HFF-Myc (cell line): Measurements from ENCODE around the gene KCNAB1.

Source experiments
- DNase-seq: peaks from one replicate; pipeline ENCODE4 v3.0.0-alpha.2; 2011; ENCODE audit warnings: low read depth; ENCODE audit errors: extremely low read depth
- H3K4me3 ChIP-seq: replicated peaks from 2 replicates; pipeline ENCODE4 v1.5.1; 2011; ENCODE audit warnings: low read depth, mild to moderate bottlenecking, control low read depth, low read length
- TF ChIP-seq, protein P1 (sequence below): IDR thresholded peaks from 2 replicates; pipeline ENCODE4 v1.5.1; 2012; ENCODE audit warnings: mild to moderate bottlenecking, low read depth, low read length, control low read depth; ENCODE audit errors: missing control alignments

KCNAB1 gene

DNA sequence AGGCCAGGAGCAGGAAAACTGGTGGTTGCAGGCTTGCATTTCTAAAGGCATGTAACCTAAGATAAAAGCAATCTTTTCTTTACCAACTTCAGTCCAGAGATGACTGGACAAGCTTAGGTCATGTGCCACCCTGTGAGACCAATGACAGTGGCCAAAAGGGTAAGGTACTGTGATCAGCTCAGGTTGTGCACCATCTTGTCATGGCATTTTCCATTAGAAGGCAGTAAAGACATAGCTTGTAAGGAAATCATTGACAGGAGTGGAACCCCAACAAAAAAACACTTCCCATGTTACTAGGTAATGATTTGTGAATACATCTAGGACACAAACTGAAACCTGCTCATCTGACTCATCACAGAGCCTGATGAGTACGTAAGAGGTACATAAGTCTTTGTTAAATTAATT lies 399.4 kb downstream of the KCNAB1 start:
- no peak for DNase-seq
- TF ChIP-seq, protein P1, sequence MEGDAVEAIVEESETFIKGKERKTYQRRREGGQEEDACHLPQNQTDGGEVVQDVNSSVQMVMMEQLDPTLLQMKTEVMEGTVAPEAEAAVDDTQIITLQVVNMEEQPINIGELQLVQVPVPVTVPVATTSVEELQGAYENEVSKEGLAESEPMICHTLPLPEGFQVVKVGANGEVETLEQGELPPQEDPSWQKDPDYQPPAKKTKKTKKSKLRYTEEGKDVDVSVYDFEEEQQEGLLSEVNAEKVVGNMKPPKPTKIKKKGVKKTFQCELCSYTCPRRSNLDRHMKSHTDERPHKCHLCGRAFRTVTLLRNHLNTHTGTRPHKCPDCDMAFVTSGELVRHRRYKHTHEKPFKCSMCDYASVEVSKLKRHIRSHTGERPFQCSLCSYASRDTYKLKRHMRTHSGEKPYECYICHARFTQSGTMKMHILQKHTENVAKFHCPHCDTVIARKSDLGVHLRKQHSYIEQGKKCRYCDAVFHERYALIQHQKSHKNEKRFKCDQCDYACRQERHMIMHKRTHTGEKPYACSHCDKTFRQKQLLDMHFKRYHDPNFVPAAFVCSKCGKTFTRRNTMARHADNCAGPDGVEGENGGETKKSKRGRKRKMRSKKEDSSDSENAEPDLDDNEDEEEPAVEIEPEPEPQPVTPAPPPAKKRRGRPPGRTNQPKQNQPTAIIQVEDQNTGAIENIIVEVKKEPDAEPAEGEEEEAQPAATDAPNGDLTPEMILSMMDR = no peak

DNA sequence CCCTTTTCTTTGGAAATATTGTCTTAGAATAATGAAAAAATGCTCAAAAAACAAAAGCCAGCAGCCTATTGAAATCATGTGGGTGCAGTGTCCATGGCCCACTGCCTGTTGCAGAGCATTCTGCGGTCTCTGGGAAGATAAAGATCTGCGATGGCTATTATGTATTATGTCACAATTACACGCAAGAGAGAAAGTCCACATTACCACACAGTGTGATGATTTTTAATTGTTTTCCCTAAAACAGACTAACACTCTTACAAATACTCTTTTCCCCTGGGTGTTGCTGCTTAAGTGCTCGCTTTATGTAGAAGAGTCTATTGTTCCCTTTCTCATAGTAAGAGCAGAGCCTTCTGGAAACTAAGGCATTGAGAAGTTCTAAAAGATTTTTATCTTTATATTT lies 402.3 kb downstream of the KCNAB1 start:
- TF ChIP-seq, protein P1 = no peak
- H3K4me3 ChIP-seq = no peak overlapping the region
- DNase-seq = no peak

More for the DNA sequence above, 399.4 kb downstream of the KCNAB1 start:
- no peak overlapping the region for H3K4me3 ChIP-seq

DNA sequence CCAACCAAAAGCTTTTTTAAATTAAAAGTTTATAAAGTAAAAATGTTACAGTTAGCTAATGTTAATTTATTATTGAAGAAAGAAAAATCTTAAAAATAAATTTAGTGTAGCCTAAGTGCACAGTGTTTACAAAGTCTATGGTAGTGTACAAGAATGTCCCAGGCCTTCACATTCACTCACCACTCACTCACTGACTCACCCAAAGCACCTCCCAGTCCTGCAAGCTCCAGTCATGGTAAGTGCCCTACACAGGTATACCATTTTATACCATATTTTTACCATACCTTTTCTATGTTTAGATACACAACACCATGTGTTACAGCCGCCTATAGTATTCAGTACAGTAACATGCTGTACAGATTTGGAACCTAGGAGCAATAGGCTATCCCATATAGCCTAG lies 405.4 kb downstream of the KCNAB1 start:
- TF ChIP-seq, protein P1 = no peak
- no peak for DNase-seq
- no peak overlapping the region for H3K4me3 ChIP-seq

DNA sequence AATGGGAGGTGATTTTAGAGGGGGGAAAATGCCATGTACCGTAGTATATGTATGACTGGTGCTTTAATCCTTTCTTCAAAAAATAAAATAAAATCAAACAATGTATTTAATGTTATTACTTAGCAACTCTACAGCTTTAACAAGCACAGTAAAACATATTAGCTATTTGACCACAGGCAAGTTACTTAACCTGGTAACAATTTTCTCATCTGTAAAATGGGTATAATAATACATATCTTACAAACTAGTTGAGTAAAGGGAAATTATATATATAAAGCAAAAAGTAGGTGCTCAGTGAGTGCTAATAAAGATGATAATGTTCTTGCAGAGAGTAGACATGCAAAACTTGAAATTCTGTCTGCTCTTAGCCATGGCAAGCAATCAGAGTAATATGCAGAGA lies 406.7 kb downstream of the KCNAB1 start:
- DNase-seq = no peak
- TF ChIP-seq, protein P1 = no peak
- no peak overlapping the region for H3K4me3 ChIP-seq

DNA sequence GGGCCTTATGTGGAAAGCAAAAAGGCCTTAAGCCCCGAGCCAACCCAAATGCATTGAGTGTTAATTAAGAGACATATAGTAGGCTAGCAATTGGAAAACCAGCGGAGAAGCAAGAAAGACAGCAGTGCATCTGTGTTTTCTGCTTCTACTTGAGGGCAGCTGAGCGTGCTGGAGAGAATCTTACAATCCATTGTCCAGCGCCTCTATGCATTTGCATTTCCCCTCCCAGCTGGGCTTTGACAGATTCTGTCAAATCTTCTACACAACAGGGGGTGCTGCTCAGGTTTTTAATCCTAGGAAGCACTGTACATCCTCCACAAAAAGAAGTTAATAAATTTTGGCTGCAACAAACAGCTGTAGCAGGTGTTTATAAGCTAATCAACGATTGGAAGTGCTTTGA lies 410.6 kb downstream of the KCNAB1 start:
- H3K4me3 ChIP-seq = no peak overlapping the region
- DNase-seq = no peak

DNA sequence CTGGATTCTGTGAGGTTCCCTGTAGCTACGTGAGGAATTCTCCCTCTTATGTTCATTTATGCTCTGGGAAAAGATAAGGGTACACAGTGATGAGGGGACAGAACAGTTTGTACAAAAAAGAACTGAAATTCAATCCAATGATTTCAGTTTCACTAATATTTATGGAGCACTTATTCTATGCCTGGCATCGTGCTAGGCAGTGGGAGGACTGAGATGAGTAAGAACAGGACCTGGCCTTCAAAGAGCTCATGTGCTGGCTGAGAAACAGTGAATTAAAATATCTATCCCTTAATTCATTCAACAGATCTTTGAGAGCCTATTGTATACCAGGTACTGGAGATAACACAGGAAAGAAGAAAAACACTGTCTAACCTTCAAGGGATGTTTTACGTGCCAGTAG lies 412.4 kb downstream of the KCNAB1 start:
- no peak for DNase-seq
- H3K4me3 ChIP-seq = no peak overlapping the region
- TF ChIP-seq, protein P1 = no peak

More for the DNA sequence above, 410.6 kb downstream of the KCNAB1 start:
- TF ChIP-seq, protein P1 = no peak

DNA sequence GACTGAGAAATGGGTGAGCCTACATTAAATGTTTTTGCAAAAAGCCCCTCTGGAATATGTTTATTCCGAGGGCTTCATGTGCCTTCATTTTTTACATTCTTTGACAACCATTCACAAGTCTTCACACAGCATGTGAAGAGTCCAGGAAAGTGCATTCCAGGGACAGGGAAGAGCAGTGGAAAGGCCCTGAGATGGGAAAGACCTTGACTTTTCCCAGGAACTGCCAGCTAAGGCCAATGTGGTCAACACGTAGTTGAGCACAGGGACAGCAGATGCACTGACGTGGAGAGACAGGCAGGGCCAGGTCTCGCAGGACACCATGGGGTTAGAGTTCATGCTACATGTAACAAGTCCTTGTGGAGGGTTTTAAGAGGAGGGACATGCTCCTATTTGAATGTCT lies 412.8 kb downstream of the KCNAB1 start:
- H3K4me3 ChIP-seq = no peak overlapping the region
- no peak for DNase-seq
- TF ChIP-seq, protein P1 = no peak
